ENCODE results near the gene GNS.

GRCh38 chr12:64716839-64717455 is 42.3 kb downstream of the GNS start:
- TF ChIP-seq POLR2A (IDR thresholded peaks at IDR 0.05; ENCODE audit: low read depth, low read length) (no peak), POLR2AphosphoS5 (IDR thresholded peaks at IDR 0.05; ENCODE audit: insufficient read depth, low read depth, low read length) (no peak), CTCF (IDR thresholded peaks at IDR 0.05; ENCODE audit: extremely low read depth in 1 of 2, insufficient read depth in 1 of 2, low read depth in 1 of 2, low read length in 2 of 2) (no peak), FOS (IDR thresholded peaks at IDR 0.05; ENCODE audit: borderline replicate concordance, insufficient read depth, low read length) (no peak)

All from endothelial cell of umbilical vein (primary cell).